GM23248 (cell line): ENCODE data around the gene SCAMP2. TPM values are rescaled to one million over a fixed set of nuclear protein-coding genes. Genes with fewer than 3 reads are reported as not detected.

Experiments
- DNase-seq: peaks from one replicate; pipeline ENCODE4 v3.0.0-alpha.2; 2015
- H2AFZ ChIP-seq: fragments of 200-600 bp; sonication (generic); 2 replicates; pipeline ENCODE4 v1.6.1; 2016; ENCODE audit warnings: antibody characterized with exemption
- H3F3A ChIP-seq: fragments of 200-600 bp; sonication (generic); 2 replicates; pipeline ENCODE4 v1.6.1; 2016; ENCODE audit warnings: mild to moderate bottlenecking, antibody characterized with exemption, mixed run types; ENCODE audit not compliant: insufficient read depth
- H3K27ac ChIP-seq: fragments of 200-600 bp; sonication (generic); 2 replicates; pipeline ENCODE4 v1.5.1; 2016; ENCODE audit warnings: mild to moderate bottlenecking
- H3K27me3 ChIP-seq: fragments of 200-600 bp; sonication (generic); replicated peaks from 2 replicates; pipeline ENCODE4 v1.6.1; 2016; ENCODE audit warnings: mild to moderate bottlenecking; ENCODE audit not compliant: insufficient read depth
- H3K36me3 ChIP-seq: fragments of 200-600 bp; sonication (generic); 2 replicates; pipeline ENCODE4 v1.6.1; 2016; ENCODE audit warnings: low read depth, mild to moderate bottlenecking
- H3K4me1 ChIP-seq: fragments of 200-600 bp; sonication (generic); 2 replicates; pipeline ENCODE4 v1.6.1; 2016; ENCODE audit warnings: mild to moderate bottlenecking; ENCODE audit not compliant: insufficient read depth
- H3K4me2 ChIP-seq: fragments of 200-600 bp; sonication (generic); one replicate; pipeline ENCODE4 v1.6.1; 2016; ENCODE audit warnings: mild to moderate bottlenecking; ENCODE audit not compliant: unreplicated experiment
- H3K4me3 ChIP-seq: fragments of 200-600 bp; sonication (generic); 2 replicates; pipeline ENCODE4 v1.5.1; 2016; ENCODE audit warnings: mild to moderate bottlenecking
- H3K79me2 ChIP-seq: fragments of 200-600 bp; sonication (generic); 2 replicates; pipeline ENCODE4 v1.6.1; 2016; ENCODE audit warnings: mild to moderate bottlenecking; ENCODE audit not compliant: insufficient read depth
- H3K9ac ChIP-seq: fragments of 200-600 bp; sonication (generic); 2 replicates; pipeline ENCODE4 v1.6.1; 2016; ENCODE audit warnings: mild to moderate bottlenecking
- H3K9me2 ChIP-seq: fragments of 200-600 bp; sonication (generic); 2 replicates; pipeline ENCODE4 v1.6.1; 2016; ENCODE audit warnings: mixed run types, mild to moderate bottlenecking, moderate library complexity; ENCODE audit not compliant: insufficient read depth
- H3K9me3 ChIP-seq: fragments of 200-600 bp; sonication (generic); one replicate; pipeline ENCODE4 v1.6.1; 2017; ENCODE audit warnings: low read depth
- H4K20me1 ChIP-seq: fragments of 200-600 bp; sonication (generic); 2 replicates; pipeline ENCODE4 v1.6.0; 2016; ENCODE audit not compliant: insufficient read depth
- EZH2 ChIP-seq: fragments of 200-600 bp; sonication (generic); IDR thresholded peaks from 2 replicates; pipeline ENCODE4 v1.6.1; 2018; ENCODE audit warnings: antibody characterized with exemption, mild to moderate bottlenecking; ENCODE audit not compliant: insufficient read depth, poor library complexity, severe bottlenecking
- EZH2phosphoT487 ChIP-seq: fragments of 200-600 bp; sonication (generic); IDR thresholded peaks from 2 replicates; pipeline ENCODE4 v1.6.1; 2018; ENCODE audit warnings: antibody characterized with exemption, moderate library complexity, mild to moderate bottlenecking, low read depth; ENCODE audit not compliant: insufficient read depth
- WGBS, 2 experiments: methylation state at CpG; one replicate each; pipeline ENCODE4 v1.1.6; 2015 to 2017; ENCODE audit warnings: low lambda C conversion rate in 2 of 2, low coverage in 1 of 2; ENCODE audit errors: missing lambda C conversion rate in 2 of 2; 5-methylcytosine and 5-hydroxymethylcytosine counted together
- in situ Hi-C: fragments of 300-500 bp; cut with MboI; formaldehyde crosslinking; loops from 2 replicates; pipeline ENCODE4 v1.15.0; 2020
- polyA plus RNA-seq: library from polyadenylated mRNA; unstranded; fragments of >200 nt; fragmentation: Nextera tagmentation; extraction: Ambion mirVana; gene quantifications from 2 replicates; pipeline ENCODE4 v1.2.1, GENCODE V29; 2016
- total RNA-seq: library from RNA; depleted of rRNA; stranded (reverse); fragments of >200 nt; shearing (Covaris generic); gene quantifications from 2 replicates; pipeline ENCODE4 v1.2.3, GENCODE V29; 2014

Gene SCAMP2
- total and polyA plus RNA-seq, 2 experiments from 2014 or later = 28.7 to 83.0 TPM

- 76 to 79% methylated on average over 5 of the region's 5 CpGs for WGBS, 2 experiments
- Histone ChIP-seq H3K4me2 (no peak overlapping the region), H3K9me3 (no peaks in the 10 kb centered on the region), H3F3A (peaks cover 7% of the 10 kb centered on the region; the same call in 1 of the 2 replicates), H3K79me2 (peaks cover 6% of the 10 kb centered on the region; the same call in 1 of the 2 replicates), H2AFZ (no peak overlapping the region), H4K20me1 (no peaks in the 10 kb centered on the region), H3K9me2 (no peaks in the 10 kb centered on the region), H3K27ac (no peak overlapping the region), H3K36me3 (no peaks in the 10 kb centered on the region), H3K9ac (no peak overlapping the region), H3K4me1 (peaks cover 20% of the 10 kb centered on the region), H3K27me3 (no peaks in the 10 kb centered on the region), H3K4me3 (no peak overlapping the region)
- in situ Hi-C loops = no loop called here
- no peak for DNase-seq
- TF ChIP-seq EZH2phosphoT487 (no peak), EZH2 (no peak)
Observed at GRCh38 chr15:74885461-74885860, 12.3 kb upstream of the SCAMP2 start.

- DNase-seq = peak; percentile 56
- H2AFZ ChIP-seq = 0 out of 2 replicates have a peak overlapping the region, but pooled peaks have one; percentile 5
- no peaks in the 10 kb centered on the region for H3K9me3 ChIP-seq
- 81 to 82% methylated on average over 4 of the region's 4 CpGs for WGBS, 2 experiments
- no peak overlapping the region for H3K9ac ChIP-seq
- H3F3A ChIP-seq = peaks cover 7% of the 10 kb centered on the region; the same call in 1 of the 2 replicates
- H3K79me2 ChIP-seq = no peaks in the 10 kb centered on the region
- no peak for TF ChIP-seq EZH2
- TF ChIP-seq EZH2phosphoT487 = no peak
- no peak overlapping the region for H3K27ac ChIP-seq
- H3K4me3 ChIP-seq = no peak overlapping the region
- peaks cover 19% of the 10 kb centered on the region for H3K4me1 ChIP-seq
- no peaks in the 10 kb centered on the region for H3K9me2 ChIP-seq
- no peaks in the 10 kb centered on the region for H3K27me3 ChIP-seq
- H3K36me3 ChIP-seq = no peaks in the 10 kb centered on the region
- H4K20me1 ChIP-seq = no peaks in the 10 kb centered on the region
- in situ Hi-C loops = no loop called here
- H3K4me2 ChIP-seq = peak overlapping the region; percentile 13
Observed at GRCh38 chr15:74884428-74885223, 11.5 kb upstream of the SCAMP2 start.

GRCh38 chr15:74882528-74882927 is 9.4 kb upstream of the SCAMP2 start:
- Histone ChIP-seq H3K4me1 (peaks cover 10% of the 10 kb centered on the region), H3K4me3 (no peak overlapping the region), H3K9me3 (no peaks in the 10 kb centered on the region), H3K9me2 (no peaks in the 10 kb centered on the region), H2AFZ (no peak overlapping the region), H3K27ac (no peak overlapping the region), H3K36me3 (no peaks in the 10 kb centered on the region), H3K4me2 (no peak overlapping the region), H3F3A (no peaks in the 10 kb centered on the region), H3K79me2 (no peaks in the 10 kb centered on the region), H4K20me1 (no peaks in the 10 kb centered on the region), H3K9ac (no peak overlapping the region), H3K27me3 (no peaks in the 10 kb centered on the region)
- in situ Hi-C loops = no loop called here
- 97 to 98% methylated on average over 6 of the region's 6 CpGs for WGBS, 2 experiments
- TF ChIP-seq EZH2phosphoT487 (no peak), EZH2 (no peak)
- DNase-seq = no peak

- H3K36me3 ChIP-seq = no peaks in the 10 kb centered on the region
- H3K9me3 ChIP-seq = no peaks in the 10 kb centered on the region
- no peaks in the 10 kb centered on the region for H3K27me3 ChIP-seq
- H3K4me2 ChIP-seq = no peak overlapping the region
- no peaks in the 10 kb centered on the region for H3K9me2 ChIP-seq
- no peaks in the 10 kb centered on the region for H4K20me1 ChIP-seq
- 86 to 97% methylated on average over 4 of the region's 4 CpGs for WGBS, 2 experiments
- in situ Hi-C loops = no loop called here
- no peak for TF ChIP-seq EZH2phosphoT487
- TF ChIP-seq EZH2 = no peak
- H3K4me1 ChIP-seq = 0 out of 2 replicates have a peak, but pooled peaks cover 3% of the 10 kb centered on the region
- no peak overlapping the region for H2AFZ ChIP-seq
- no peak overlapping the region for H3K27ac ChIP-seq
- H3K4me3 ChIP-seq = no peak overlapping the region
- H3F3A ChIP-seq = no peaks in the 10 kb centered on the region
- no peaks in the 10 kb centered on the region for H3K79me2 ChIP-seq
- DNase-seq = no peak
- H3K9ac ChIP-seq = no peak overlapping the region
Observed at GRCh38 chr15:74878273-74878672, 5.1 kb upstream of the SCAMP2 start.
